Hepatocyte (in vitro differentiated cells): Measurements from ENCODE around the gene TTC12. TPM values are rescaled to one million over a fixed set of nuclear protein-coding genes. Genes with fewer than 3 reads are reported as not detected.

Experiments
- DNase-seq: peaks from one replicate; pipeline ENCODE4 v3.0.0-alpha.2; 2016; ENCODE audit warnings: low spot score
- H2AFZ ChIP-seq: fragments of 200-600 bp; sonication (generic); 2 replicates; pipeline ENCODE4 v1.6.0; 2016; ENCODE audit warnings: antibody characterized with exemption, mild to moderate bottlenecking
- H3K27ac ChIP-seq: fragments of 200-600 bp; sonication (generic); 2 replicates; pipeline ENCODE4 v1.5.1; 2016; ENCODE audit warnings: mild to moderate bottlenecking
- H3K27me3 ChIP-seq: fragments of 200-600 bp; sonication (generic); 2 replicates; pipeline ENCODE4 v1.6.1; 2016
- H3K36me3 ChIP-seq: fragments of 200-600 bp; sonication (generic); replicated peaks from 2 replicates; pipeline ENCODE4 v1.5.1; 2016; ENCODE audit warnings: low read depth; ENCODE audit not compliant: insufficient read depth
- H3K4me1 ChIP-seq: fragments of 200-600 bp; sonication (generic); 2 replicates; pipeline ENCODE4 v1.5.1; 2016; ENCODE audit warnings: mild to moderate bottlenecking, moderate library complexity; ENCODE audit not compliant: insufficient read depth
- H3K4me2 ChIP-seq: fragments of 200-600 bp; sonication (generic); 2 replicates; pipeline ENCODE4 v1.6.0; 2016
- H3K4me3 ChIP-seq: fragments of 200-600 bp; sonication (generic); 2 replicates; pipeline ENCODE4 v1.5.1; 2016; ENCODE audit warnings: mild to moderate bottlenecking
- H3K79me2 ChIP-seq: fragments of 200-600 bp; sonication (generic); 2 replicates; pipeline ENCODE4 v1.6.0; 2017; ENCODE audit warnings: mild to moderate bottlenecking
- H3K9me2 ChIP-seq: fragments of 200-600 bp; sonication (generic); replicated peaks from 2 replicates; pipeline ENCODE4 v1.6.0; 2017; ENCODE audit warnings: mild to moderate bottlenecking; ENCODE audit not compliant: insufficient read depth
- H3K9me3 ChIP-seq: fragments of 200-600 bp; sonication (generic); 2 replicates; pipeline ENCODE4 v1.5.1; 2016; ENCODE audit warnings: low read depth, mild to moderate bottlenecking
- H4K20me1 ChIP-seq: fragments of 200-600 bp; sonication (generic); 2 replicates; pipeline ENCODE4 v1.6.0; 2016; ENCODE audit warnings: mild to moderate bottlenecking; ENCODE audit not compliant: insufficient read depth, poor library complexity, severe bottlenecking
- CTCF ChIP-seq: fragments of 200-600 bp; sonication (generic); IDR thresholded peaks from 2 replicates; pipeline ENCODE4 v1.5.1; 2016; ENCODE audit warnings: antibody characterized with exemption, mild to moderate bottlenecking; ENCODE audit not compliant: poor library complexity
- EZH2 ChIP-seq: fragments of 200-600 bp; sonication (generic); IDR thresholded peaks from 2 replicates; pipeline ENCODE4 v1.6.1; 2016; ENCODE audit warnings: antibody characterized with exemption, mild to moderate bottlenecking, borderline replicate concordance
- EZH2phosphoT487 ChIP-seq: fragments of 200-600 bp; sonication (generic); IDR thresholded peaks from one replicate; pipeline ENCODE4 v1.6.1; 2018; ENCODE audit warnings: antibody characterized with exemption, mild to moderate bottlenecking, low read depth, moderate library complexity; ENCODE audit not compliant: unreplicated experiment, severe bottlenecking
- WGBS: methylation state at CpG from one replicate; pipeline ENCODE4 v1.1.6; 2016; ENCODE audit warnings: low lambda C conversion rate; ENCODE audit errors: missing lambda C conversion rate; 5-methylcytosine and 5-hydroxymethylcytosine counted together
- polyA plus RNA-seq: library from polyadenylated mRNA; unstranded; fragments of >200 nt; fragmentation: Nextera tagmentation; extraction: Ambion mirVana; gene quantifications from 2 replicates; pipeline ENCODE4 v1.2.1, GENCODE V29; 2016
- total RNA-seq: library from RNA; depleted of rRNA; stranded (reverse); fragments of >200 nt; gene quantifications from 2 replicates; pipeline ENCODE4 v1.2.3, GENCODE V29; 2014

The TTC12 gene
- total and polyA plus RNA-seq, 2 experiments from 2014 or later, result 9.2 to 12.4 TPM

DNA sequence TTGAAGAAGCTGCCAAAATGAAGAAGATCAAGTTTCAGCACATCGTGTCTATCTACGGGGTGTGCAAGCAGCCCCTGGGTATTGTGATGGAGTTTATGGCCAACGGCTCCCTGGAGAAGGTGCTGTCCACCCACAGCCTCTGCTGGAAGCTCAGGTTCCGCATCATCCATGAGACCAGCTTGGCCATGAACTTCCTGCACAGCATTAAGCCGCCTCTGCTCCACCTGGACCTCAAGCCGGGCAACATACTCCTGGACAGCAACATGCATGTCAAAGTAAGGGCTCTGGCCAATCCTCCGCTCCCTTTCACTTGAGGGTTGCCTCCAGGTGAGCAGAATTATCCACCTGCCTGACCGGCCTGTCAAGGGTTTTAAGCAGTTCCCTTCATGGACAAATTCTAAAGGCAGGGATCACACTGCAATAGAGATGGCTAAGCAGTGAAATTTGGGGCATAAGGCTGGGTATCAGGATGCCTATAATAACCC, 79.2 kb downstream of the TTC12 start:
- H3K27me3 ChIP-seq, result peaks cover 5% of the 10 kb centered on the region
- no peaks in the 10 kb centered on the region for H3K4me1 ChIP-seq
- H3K9me3 ChIP-seq, result no peaks in the 10 kb centered on the region
- no peaks in the 10 kb centered on the region for H3K36me3 ChIP-seq
- no peaks in the 10 kb centered on the region for H3K79me2 ChIP-seq
- no peak overlapping the region for H2AFZ ChIP-seq
- no peak overlapping the region for H3K27ac ChIP-seq
- WGBS, result 80% methylated on average over 8 of the region's 8 CpGs
- no peak overlapping the region for H3K4me3 ChIP-seq
- no peak overlapping the region for H3K4me2 ChIP-seq
- DNase-seq, result no peak
- TF ChIP-seq EZH2, result no peak
- no peak for TF ChIP-seq EZH2phosphoT487
- TF ChIP-seq CTCF, result no peak
- no peaks in the 10 kb centered on the region for H4K20me1 ChIP-seq
- H3K9me2 ChIP-seq, result no peaks in the 10 kb centered on the region

DNA sequence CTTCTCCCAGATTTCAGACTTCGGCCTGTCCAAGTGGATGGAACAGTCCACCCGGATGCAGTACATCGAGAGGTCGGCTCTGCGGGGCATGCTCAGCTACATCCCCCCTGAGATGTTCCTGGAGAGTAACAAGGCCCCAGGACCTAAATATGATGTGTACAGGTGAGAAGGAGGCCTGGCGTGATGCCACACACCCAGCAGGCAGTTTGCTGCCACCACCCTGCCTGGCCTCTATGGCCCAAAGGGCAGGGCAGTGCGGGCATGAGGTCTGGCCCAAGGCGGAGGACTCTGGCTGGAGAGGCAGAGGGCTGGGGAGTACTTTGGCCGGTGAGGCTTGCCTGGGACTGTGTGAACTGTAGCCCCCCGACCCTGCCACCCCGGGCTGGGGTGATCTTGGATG, 80.5 kb downstream of the TTC12 start:
- Histone ChIP-seq H3K4me1 (no peaks in the 10 kb centered on the region), H3K79me2 (no peaks in the 10 kb centered on the region)
- no peak for DNase-seq

DNA sequence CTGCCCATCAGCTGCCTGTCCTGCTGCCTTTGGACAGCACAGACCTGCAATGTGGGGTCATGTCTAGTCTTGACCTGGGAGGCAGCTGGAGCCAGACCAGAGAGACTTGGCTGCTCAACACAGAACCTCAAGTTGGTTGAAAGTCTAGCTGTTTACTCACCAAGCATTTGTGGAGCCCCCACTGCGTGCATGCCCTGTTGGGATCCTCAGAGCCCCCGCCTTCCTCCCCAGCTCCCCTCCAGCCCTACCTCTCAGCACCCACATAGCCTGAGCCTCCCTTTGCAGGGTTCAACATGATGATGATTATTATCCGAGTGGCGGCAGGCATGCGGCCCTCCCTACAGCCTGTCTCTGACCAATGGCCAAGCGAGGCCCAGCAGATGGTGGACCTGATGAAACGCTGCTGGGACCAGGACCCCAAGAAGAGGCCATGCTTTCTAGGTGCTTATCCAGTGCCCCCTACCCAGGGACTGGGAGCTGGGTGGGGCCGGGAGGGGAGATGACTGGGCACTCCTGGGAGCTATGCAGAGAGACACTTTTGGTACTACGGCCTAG, 81.5 kb downstream of the TTC12 start:
- no peaks in the 10 kb centered on the region for H3K9me2 ChIP-seq
- H3K4me1 ChIP-seq, result no peaks in the 10 kb centered on the region
- no peak overlapping the region for H3K27ac ChIP-seq
- 95% methylated on average over 9 of the region's 9 CpGs for whole genome bisulfite sequencing
- H3K4me3 ChIP-seq, result no peak overlapping the region
- H2AFZ ChIP-seq, result no peak overlapping the region
- H3K4me2 ChIP-seq, result no peak overlapping the region
- no peaks in the 10 kb centered on the region for H3K9me3 ChIP-seq
- H3K79me2 ChIP-seq, result no peaks in the 10 kb centered on the region
- H3K27me3 ChIP-seq, result no peaks in the 10 kb centered on the region
- no peak for DNase-seq
- no peaks in the 10 kb centered on the region for H4K20me1 ChIP-seq
- no peaks in the 10 kb centered on the region for H3K36me3 ChIP-seq
- no peak for TF ChIP-seq EZH2phosphoT487
- TF ChIP-seq EZH2, result no peak
- TF ChIP-seq CTCF, result no peak

More for the DNA sequence above, 80.5 kb downstream of the TTC12 start:
- H3K36me3 ChIP-seq, result no peaks in the 10 kb centered on the region
- H3K4me2 ChIP-seq, result no peak overlapping the region
- H4K20me1 ChIP-seq, result no peaks in the 10 kb centered on the region
- WGBS, result 96% methylated on average over 11 of the region's 11 CpGs
- H3K9me2 ChIP-seq, result no peaks in the 10 kb centered on the region
- no peaks in the 10 kb centered on the region for H3K9me3 ChIP-seq
- H2AFZ ChIP-seq, result no peak overlapping the region
- H3K27me3 ChIP-seq, result no peaks in the 10 kb centered on the region
- H3K27ac ChIP-seq, result no peak overlapping the region
- no peak overlapping the region for H3K4me3 ChIP-seq
- TF ChIP-seq CTCF, result no peak

DNA sequence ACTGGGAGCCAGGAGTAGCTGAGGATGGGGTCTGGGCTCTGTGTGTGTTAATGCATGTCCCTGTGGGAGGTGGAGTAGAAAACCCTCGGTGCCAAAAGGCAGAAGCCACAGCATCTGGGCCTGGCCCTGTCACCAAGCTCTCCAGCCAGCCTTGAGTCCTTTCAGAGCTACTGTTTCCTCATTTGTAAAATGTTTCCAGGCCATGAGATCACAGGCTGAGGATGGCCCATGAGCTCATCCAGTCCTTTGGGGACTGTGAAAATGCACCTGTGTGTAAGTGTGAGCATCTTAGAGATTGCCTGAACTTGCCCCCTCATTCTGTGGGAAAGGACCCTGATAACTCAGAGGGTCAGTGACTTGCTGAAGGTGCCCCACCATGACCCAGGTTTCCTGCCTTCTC, 82.3 kb downstream of the TTC12 start:
- Histone ChIP-seq H2AFZ (no peak overlapping the region), H4K20me1 (no peaks in the 10 kb centered on the region), H3K9me3 (no peaks in the 10 kb centered on the region), H3K4me2 (no peak overlapping the region), H3K9me2 (no peaks in the 10 kb centered on the region), H3K27ac (no peak overlapping the region), H3K79me2 (no peaks in the 10 kb centered on the region), H3K36me3 (no peaks in the 10 kb centered on the region), H3K4me3 (no peak overlapping the region), H3K27me3 (no peaks in the 10 kb centered on the region), H3K4me1 (no peaks in the 10 kb centered on the region)
- 75% methylated on average over 1 of the region's 1 CpG for WGBS
- no peak for DNase-seq
- TF ChIP-seq EZH2phosphoT487 (no peak), EZH2 (no peak), CTCF (no peak)
